ENCODE data around the gene MRPS15.

Gene MRPS15

DNA sequence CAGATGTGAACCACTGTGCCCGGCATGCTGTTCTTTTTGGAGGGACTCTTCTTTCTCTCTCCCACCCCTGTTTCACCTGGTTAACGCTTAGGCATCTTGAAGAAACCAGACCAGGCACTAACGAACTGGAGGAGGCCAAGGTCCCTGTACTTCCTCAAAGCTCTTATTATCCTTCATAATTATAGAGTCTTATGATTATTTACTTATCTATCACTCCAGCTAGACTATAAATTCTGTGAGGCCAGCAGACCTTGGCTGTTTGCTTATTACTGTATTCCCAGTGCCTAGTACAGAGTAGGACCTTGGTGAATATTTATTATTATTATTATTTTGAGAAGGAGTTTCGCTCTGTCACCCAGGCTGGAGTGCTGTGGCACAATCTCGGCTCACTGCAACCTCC lies 12.8 kb upstream of the MRPS15 start:
- no peak overlapping the region for H3K4me3 ChIP-seq (replicated peaks; ENCODE audit: low read depth, low read length)
- TF ChIP-seq, protein P1, sequence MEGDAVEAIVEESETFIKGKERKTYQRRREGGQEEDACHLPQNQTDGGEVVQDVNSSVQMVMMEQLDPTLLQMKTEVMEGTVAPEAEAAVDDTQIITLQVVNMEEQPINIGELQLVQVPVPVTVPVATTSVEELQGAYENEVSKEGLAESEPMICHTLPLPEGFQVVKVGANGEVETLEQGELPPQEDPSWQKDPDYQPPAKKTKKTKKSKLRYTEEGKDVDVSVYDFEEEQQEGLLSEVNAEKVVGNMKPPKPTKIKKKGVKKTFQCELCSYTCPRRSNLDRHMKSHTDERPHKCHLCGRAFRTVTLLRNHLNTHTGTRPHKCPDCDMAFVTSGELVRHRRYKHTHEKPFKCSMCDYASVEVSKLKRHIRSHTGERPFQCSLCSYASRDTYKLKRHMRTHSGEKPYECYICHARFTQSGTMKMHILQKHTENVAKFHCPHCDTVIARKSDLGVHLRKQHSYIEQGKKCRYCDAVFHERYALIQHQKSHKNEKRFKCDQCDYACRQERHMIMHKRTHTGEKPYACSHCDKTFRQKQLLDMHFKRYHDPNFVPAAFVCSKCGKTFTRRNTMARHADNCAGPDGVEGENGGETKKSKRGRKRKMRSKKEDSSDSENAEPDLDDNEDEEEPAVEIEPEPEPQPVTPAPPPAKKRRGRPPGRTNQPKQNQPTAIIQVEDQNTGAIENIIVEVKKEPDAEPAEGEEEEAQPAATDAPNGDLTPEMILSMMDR (IDR thresholded peaks at IDR 0.05; ENCODE audit: low read depth, low read length, missing control alignments), result no peak
- no peak for DNase-seq (ENCODE audit: extremely low read depth, low read depth)

DNA sequence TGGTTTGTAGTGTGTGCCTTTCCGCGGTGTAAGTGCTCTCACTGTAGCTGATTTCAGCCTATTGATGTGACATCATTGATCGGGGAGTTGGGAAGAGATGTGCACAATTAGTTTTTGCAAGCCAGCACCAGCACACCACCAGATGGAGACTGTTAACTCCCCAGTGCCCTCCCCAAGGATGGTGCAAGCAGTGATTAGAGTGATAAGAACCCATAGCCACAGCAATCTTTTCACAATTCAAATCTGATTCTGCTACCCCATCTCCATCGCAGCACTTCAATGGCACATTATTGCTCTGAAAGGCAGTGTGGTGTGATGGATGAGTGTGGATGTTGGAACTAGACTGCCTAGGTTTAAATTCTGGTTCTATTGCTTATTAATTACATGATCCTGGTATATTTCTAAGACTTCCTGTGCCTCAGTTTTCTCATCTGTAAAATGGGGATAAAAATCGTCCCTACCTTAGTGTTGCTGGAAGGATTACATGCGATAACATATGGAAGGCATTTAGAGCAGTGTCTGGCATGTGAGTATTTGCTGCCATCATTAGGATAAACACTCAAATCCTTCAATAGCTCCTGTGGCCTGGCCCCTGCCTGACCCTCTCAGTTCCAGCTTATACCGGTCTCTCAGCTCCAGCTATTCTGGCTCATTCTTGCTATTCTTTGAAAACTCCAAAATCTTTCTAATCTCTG lies 11.9 kb upstream of the MRPS15 start:
- no peak overlapping the region for H3K4me3 ChIP-seq (replicated peaks; ENCODE audit: low read depth, low read length)
- DNase-seq (ENCODE audit: extremely low read depth, low read depth), result no peak
- TF ChIP-seq, protein P1 (IDR thresholded peaks at IDR 0.05; ENCODE audit: low read depth, low read length, missing control alignments), result no peak

DNA sequence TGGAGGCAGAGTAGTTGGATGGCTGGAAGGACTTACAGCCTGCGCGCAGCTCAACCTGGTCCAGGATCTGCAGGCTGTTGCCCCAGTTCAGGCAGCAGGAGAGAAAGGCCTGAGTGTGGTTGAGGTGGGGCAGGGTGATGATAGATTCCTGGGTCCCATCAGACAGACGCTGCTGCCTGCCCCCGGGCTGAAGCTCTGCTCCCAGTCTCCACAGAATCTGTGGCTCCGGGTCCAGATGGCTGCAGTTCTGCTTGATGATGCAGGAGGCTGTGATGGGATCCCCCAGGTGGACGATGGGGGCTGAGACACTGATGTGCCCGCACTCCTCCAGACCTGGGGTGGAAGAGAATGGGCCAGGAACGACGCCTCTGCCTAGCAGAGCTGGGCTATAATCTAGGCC lies 11.2 kb upstream of the MRPS15 start:
- no peak overlapping the region for H3K4me3 ChIP-seq (replicated peaks; ENCODE audit: low read depth, low read length)
- no peak for DNase-seq (ENCODE audit: extremely low read depth, low read depth)
- TF ChIP-seq, protein P1 (IDR thresholded peaks at IDR 0.05; ENCODE audit: low read depth, low read length, missing control alignments), result no peak

DNA sequence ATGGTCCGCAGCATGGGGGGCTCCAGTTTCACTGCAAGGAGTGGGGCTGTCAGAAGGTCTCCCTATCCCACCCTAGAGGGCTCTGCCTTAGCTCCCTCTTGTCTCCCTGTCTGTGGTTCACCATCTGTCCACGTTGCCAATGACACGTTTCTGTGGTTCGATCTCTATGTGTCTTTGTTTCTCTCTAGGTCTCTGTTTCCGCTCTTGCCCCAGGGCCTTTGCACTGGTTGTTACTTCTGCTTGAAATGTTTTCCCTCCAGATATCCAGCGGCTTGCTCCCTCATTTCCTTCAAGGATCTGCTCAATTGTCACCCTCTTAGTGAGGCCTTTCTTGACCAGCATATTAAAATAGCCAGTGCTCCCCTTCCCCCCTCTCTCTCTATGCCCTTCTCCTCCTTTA lies 8.5 kb upstream of the MRPS15 start:
- no peak for DNase-seq (ENCODE audit: extremely low read depth, low read depth)
- no peak overlapping the region for H3K4me3 ChIP-seq (replicated peaks; ENCODE audit: low read depth, low read length)
- TF ChIP-seq, protein P1 (IDR thresholded peaks at IDR 0.05; ENCODE audit: low read depth, low read length, missing control alignments), result no peak

DNA sequence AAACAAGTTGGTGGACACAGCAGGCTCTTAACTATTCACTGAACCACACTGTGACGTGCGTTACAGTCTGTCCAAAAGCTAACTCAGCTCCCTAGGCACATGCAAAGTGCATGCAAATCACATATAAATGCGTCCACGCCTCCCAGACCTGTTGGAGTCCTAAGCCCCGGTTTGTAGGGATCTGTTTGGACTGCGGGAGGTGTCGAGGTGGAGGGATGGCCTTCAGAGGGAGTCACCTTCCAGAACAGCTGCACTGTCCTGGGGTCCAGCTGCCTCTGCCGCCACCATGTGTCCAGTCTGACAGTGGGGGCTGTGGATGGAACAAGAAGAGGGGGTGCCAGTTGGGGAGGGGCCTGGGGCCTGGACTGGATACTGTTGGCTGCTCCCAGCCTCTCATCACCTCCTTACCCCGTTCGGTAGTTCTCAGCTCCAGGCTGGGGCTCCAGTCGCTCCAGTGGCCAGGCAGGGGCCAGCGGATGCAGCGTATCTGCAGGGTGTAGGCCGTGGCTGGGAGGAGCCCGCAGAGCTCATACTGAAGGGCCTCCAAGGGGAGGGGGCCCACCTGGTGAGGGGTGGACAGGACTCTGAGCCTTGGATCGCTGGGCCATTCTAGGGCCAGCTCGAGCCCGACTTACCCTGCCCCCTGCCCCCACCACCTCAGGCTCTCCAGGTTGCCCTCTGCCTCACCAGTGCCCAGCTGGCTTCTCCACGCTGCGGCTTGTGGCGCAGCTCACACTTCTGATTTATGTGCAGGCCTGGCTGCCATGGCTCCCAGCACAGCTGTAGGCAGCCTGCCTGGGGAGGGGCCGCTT lies 7.9 kb upstream of the MRPS15 start:
- H3K4me3 ChIP-seq (replicated peaks; ENCODE audit: low read depth, low read length), result no peak overlapping the region
- TF ChIP-seq, protein P1 (IDR thresholded peaks at IDR 0.05; ENCODE audit: low read depth, low read length, missing control alignments), result no peak
- no peak for DNase-seq (ENCODE audit: extremely low read depth, low read depth)

DNA sequence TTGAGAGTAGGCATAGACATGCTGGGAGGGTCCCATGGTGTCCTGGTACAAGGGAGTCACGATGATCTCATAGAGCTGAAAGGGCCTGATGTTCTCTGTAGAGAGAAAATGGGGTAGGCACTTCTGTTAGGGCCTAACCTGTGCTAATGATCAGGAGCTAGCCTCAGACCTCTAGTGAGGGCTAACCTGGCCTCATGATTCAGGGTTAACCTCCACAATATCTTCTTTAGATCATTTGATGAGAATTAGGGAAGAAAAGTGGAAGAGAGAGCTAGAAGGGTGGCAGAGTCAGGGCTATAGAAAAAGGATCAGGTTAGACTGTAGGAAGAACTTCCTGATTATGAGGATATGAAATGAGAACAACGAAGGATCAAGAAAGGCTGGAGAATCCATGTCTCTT lies 5.0 kb upstream of the MRPS15 start:
- DNase-seq (ENCODE audit: extremely low read depth, low read depth), result no peak
- no peak overlapping the region for H3K4me3 ChIP-seq (replicated peaks; ENCODE audit: low read depth, low read length)
- TF ChIP-seq, protein P1 (IDR thresholded peaks at IDR 0.05; ENCODE audit: low read depth, low read length, missing control alignments), result no peak
